GM15510 (cell line): ENCODE measurements around the gene POLR2I.
A peak's percentile ranks its signal among the peaks of the same experiment; 100 is the strongest.

Experiments
- POLR2A ChIP-seq: IDR thresholded peaks from 3 replicates; pipeline ENCODE4 v1.6.1; 2011; ENCODE audit warnings: borderline replicate concordance; ENCODE audit not compliant: insufficient read length; ENCODE audit errors: extremely low read depth

POLR2I gene

DNA sequence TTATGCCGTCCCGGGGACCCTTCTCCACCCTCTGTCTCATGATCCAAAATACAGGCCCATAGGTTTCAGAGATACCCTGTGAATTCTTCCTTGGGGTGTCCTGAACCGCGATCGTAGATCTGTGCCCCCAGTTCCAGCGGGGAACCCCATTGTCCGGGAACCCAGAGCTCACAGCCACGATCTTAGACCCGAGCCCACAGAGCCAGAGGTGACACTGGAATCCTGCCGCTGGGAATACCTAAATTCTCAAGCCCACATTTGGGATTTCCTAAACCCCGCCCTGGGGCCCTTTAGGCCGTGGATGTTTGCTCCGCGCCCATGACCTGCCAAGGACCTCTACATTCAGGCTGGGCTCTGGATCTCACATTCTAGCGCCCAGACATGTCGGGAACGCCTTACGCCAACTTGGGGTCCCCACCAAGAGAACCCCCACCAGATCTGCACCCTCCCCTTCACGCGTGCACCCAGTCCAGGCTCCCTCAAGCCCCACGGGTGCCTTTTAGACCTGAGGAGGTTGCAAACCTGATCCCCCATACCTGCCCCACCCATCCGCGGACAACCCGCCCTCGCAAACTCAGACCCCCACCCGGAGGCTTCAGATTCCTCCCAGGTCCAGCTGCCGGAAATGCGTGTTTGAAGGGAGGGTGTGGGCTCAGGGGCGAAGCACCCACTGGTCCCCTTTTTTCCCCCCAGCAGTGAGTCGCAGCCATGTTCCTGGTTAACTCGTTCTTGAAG lies 25.8 kb upstream of the POLR2I start:
- TF ChIP-seq POLR2A: peak; percentile 38

DNA sequence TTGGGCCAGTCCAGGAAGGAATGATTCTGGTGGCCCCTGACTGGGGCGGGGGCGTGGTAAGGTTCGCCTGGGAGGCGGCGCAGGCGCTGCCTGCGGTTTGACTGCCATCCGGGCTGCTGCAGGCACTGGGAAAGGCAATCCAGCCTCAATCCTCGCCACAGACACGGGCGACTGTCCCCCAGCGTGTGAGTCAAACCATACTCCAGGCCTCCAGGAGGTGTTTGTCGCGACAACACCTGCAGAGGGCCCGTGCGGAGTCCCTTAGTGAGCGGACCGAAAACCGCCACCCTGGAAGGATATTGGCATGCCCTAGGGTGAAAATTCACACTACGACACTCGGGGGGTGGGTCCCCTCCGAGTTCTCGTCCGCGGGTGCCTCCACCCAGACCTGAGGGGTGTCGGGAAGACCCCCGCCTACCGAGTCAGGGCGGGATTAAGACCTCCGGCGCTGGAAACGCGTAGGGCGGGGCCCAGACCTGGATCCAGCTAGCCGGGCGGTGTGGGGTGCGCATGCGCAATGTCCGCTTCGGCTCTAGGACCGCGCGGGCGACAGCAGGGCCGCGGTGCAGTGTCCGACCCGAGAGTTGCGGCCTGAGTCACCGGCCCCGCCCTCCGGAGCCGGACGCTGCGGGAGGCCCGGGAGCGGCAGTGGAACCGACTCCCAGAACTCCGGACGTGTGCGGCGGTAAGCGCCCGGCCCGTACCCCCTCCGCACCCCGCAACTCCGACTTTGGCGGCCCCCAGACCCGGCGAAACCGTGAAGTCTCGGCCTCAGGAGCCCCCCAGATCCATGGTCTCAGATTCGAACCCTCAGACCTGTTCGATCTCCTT lies 25.0 kb upstream of the POLR2I start, which contains the start of gene CAPNS1:
CAPNS1 (plus strand) TSS at position 594 of the 831 bp plus-strand sequence. CDS start 946 bp downstream, outside the sequence.
- peak; percentile 86 for TF ChIP-seq POLR2A

DNA sequence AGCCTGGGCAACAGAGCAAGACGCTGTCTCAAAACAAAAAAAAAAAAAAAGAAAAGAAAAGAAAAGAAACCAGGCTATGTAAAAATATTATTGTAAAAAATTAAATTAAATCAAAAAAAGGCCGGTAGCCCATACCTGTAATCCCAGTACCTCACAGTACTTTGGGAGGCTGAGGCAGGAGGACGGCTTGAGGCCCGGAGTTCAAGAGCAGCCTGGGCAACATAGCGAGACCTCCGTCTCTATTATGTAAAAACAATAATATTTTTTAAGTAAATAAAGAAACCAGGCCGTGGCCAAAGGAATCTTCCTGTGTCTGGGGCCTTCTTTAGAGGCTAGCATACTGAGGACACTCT lies 24.4 kb upstream of the POLR2I start:
- no peak for TF ChIP-seq POLR2A

DNA sequence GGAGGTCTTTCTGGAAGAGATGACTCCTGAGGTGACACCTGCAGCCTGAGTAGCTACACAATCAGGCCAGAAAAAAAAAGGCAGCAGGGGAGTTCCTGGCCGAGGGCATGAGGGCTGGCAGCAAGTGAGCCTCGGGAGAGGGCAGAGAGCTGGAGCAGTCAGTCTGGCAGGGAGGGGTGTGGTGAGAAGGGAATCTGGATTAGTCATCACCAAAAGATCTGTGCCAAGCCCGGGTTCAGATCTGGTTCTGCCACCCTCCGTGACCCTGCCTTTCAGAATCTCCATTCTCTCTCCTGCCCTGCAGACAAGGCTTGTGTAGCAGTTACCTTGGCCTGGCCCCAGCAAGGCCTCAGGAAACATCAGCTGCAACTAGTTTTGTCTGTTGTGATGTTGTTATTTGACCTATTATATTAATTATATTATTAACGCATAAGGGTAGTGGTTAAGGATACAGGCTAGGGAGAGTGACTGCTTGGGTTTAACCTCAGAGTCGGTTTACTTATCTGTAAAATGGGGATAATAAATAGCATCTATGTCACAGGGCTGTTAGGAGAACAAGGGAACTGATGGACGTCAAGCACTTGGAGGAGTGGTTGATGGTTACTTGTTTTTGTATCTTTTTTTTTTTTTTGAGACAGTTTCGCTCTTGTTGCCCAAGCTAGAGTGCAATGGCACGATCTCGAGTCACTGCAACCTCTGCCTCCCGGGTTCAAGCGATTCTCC lies 22.4 kb upstream of the POLR2I start:
- TF ChIP-seq POLR2A: no peak

DNA sequence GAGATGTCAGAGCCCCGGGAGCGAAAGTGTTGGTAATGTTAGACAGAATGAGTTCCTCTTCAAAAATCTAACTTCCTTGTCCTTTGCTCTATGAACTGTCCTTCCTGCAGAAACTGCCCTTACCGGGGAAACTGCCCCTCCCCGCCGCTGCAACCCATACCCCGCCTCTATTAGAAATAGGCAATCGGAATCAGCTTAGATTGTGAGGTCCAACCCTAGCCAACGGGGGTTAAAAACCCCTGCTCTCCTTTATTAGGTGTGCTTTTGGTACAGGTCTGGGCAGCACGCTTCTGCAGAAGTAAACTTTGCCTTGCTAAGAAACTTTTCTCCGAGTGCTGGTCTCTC lies 13.7 kb upstream of the POLR2I start:
- no peak for TF ChIP-seq POLR2A

DNA sequence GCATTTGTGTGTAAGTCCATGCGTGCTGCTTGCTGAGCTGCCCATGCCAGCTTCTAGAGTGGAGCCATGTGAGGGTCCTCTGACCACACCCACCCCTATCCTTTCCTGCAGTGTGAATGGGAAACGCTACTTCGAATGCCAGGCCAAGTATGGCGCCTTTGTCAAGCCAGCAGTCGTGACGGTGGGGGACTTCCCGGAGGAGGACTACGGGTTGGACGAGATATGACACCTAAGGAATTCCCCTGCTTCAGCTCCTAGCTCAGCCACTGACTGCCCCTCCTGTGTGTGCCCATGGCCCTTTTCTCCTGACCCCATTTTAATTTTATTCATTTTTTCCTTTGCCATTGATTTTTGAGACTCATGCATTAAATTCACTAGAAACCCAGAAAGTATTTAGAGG lies 10.9 kb upstream of the POLR2I start:
- TF ChIP-seq POLR2A: no peak

DNA sequence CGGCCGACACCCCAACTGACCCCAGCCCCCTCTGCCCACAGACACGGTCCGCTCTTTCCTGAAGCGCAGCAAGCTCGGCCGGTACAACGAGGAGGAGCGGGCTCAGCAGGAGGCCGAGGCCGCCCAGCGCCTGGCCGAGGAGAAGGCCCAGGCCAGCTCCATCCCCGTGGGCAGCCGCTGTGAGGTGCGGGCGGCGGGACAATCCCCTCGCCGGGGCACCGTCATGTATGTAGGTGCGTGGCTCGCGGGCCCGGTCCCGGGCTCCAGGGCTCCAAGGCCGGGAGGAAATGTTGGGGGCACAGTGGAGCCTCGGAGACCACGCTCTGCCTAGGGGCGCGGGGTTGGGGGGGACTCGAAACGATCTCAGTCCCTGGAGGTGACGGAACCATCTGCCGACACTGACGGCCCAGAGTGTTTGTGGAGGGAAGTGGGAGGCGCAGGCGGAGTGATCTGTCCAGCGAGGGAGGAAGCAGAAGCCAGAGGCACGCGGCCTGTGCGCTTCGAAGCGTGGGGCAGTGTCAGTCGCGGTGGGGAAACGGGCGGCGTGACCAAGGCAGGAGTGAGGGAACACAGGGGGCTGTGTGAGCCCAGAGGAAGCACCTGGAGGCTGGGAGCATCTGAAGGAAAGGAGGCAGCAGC lies 6.9 kb upstream of the POLR2I start:
- TF ChIP-seq POLR2A: no peak

DNA sequence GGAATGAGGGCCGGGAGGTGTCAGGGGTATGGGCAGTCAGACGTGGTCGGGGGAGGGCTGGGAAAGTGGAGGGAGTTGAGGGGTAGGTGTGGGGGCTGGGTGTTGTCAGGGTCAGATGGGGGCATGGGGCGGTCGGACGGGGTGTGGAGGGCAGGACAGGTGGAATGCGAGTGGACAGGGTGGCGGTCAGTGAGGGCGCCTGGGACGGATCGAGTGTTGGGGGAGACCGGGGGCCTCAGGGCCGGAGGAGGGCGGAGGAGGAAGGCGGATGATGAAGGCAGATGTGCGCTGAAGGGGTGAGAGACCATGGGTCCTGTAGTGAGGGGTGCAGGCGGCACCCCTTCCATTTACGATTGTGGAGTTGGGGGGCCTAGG lies 6.3 kb upstream of the POLR2I start:
- TF ChIP-seq POLR2A: no peak

DNA sequence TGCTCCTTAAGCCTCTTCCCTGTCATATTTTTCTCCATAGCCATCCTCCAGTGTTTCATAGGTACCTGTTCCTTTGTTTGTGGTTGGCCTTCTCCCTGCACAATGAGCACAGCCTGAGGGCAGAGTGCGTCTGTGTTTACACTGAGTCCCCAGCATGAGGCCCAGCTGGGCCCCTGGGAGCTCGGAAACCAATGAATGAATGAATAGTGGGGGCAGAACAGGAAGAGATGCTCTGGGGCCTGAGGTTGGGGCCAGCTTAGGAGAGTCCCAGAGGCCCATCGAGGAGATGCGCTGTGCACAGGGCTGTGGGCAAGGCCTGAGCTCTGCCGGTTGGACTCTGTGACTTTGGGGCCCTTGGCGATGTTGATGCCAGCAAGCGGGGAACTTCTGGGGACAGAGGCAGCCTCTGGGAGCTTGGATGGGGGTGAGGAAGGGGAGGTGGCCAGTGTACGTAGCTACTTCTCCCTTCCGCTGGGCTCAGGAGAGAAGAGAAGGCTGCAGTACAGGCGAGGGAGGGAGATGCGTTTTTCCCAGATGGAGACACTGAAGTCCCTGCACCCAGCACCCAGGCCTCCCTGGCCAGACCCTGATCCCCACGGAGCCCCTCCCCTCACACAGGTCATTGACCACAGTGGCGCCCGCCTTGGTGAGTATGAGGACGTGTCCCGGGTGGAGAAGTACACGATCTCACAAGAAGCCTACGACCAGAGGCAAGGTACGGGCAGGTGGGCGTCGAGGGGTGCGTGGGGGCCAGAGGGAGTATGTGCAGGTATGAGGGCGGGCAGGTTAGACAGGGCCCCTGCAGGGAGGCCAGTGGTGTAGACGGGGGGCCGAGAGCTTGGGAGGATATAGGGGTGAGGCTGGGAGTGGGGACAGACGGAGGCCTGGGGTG lies 5.7 kb upstream of the POLR2I start:
- no peak for TF ChIP-seq POLR2A

DNA sequence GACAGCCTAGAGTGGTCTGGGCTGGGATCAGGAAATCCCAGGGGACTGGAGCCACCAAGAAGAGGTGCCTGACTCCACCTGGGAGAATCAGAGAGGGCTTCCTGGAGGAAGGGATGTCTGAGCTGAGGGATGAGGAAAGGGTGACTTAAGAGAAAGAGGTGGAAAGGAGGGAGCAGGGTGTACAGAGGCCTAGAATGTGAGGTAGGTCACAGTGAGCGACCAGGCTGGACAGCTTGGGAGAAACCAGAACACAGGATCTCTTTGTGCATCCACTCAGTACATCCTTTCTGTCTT lies 1.6 kb upstream of the POLR2I start:
- TF ChIP-seq POLR2A: no peak

DNA sequence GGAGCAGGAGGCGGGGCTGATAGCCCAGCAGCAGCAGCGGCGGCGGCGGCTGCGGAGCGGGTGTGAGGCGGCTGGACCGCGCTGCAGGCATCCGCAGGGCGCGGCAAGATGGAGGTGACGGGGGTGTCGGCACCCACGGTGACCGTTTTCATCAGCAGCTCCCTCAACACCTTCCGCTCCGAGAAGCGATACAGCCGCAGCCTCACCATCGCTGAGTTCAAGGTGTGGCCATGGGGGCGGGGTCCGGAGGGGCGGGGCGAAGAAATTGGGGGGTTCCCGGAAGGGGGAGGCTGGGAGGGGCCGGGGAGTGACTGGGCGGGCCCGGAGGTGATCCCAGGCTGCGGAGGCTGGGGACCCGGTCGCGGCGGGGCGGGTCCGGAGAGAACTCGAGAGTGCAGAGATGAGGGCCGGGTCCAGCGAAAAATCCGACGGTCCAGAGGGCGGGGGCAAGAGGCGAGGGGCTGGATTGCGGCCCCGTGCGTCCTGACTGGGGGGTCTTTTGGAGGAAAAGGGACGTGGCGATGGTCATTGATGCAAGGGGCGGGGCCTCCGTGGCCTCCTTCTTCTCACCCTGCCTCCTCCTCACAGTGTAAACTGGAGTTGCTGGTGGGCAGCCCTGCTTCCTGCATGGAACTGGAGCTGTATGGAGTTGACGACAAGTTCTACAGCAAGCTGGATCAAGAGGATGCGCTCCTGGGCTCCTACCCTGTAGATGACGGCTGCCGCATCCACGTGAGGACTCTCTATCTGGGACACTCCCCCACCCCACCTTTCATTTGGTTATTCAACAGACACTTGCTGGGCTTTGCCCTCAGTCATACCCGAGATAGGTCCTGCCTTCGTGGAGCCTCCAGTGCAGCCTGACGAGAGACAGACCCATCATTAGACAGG lies 1.0 kb upstream of the POLR2I start, which contains the start of gene TBCB:
TBCB (plus strand) TSS at position 16 of the 891 bp plus-strand sequence; CDS start at position 109, 93 bp downstream.
- peak; percentile 79 for TF ChIP-seq POLR2A

DNA sequence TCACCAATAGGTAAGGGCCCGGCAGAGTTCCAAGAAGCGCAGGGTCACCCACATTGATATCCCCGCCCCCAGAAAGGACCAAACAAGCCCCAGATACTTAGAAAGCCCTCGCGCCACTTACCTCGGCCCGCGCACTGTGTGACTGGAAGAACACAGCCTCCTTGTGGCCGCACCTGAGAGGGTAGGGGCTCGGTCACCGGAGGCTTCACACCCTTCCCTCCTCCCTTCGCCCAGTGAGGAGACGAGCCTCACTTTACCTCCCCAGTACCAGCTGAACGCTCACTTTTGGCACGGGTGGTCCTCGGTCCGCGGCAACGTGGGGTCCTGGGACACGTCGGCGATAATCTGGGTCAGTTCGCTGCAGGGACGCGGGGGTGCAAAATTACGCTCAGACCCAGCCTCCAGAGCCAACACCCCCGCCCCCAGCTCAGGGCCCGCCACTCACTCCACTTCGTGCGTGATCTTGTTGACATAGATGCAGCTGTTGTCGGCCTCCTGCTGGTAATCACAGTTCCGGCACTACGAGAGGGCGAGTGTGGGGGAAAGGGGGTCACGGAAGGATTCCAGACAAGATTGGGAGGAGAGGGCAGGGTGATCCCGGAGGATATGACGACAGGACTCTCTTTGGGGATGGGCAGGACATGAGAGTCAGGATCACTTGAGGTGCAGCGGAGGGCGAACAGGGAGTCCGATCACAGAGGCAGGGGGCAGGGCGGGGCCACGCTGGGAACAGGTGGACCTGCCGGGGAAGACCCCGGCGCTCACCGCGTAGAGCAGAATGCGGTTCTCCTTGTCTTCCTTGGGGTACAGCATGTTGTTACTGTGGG lies 568 bp downstream of the POLR2I start:
- TF ChIP-seq POLR2A: no peak
